IMR-90 (cell line): ENCODE measurements around the gene COL3A1. TPM values are rescaled to one million over a fixed set of nuclear protein-coding genes. Genes with fewer than 3 reads are reported as not detected.
A peak's percentile ranks its signal among the peaks of the same experiment; 100 is the strongest.

ENCODE experiments used
- ATAC-seq: fragments of 200-7000 bp; cut with Tn5 transposase; 2 replicates; pipeline ENCODE4 v1.9.1; 2020; ENCODE audit warnings: low read depth, mild to moderate bottlenecking, moderate library complexity
- BruUV-seq: library from RNA; stranded (reverse); fragments of 400-500 nt; replicated peaks from 2 replicates; lab custom pipeline; 2021; lab: Mats Ljungman, UMichigan
- CTCF ChIA-PET: fragments of 300-600 bp; formaldehyde crosslinking; extraction: SDS; loops from one replicate; lab custom pipeline; 2021; ENCODE audit warnings: antibody characterized with exemption; lab: Yijun Ruan, JAX
- POLR2A ChIA-PET: fragments of 300-600 bp; sonication (Branson Sonifier 250); formaldehyde crosslinking; loops from one replicate; lab custom pipeline; 2022; ENCODE audit warnings: antibody characterized with exemption; ENCODE audit not compliant: unreplicated experiment; lab: Charles Lee
- DNase-seq: peaks from one replicate; pipeline ENCODE4 v3.0.0; 2013
- H2AFZ ChIP-seq: replicated peaks from 2 replicates; pipeline ENCODE3; 2013; ENCODE audit warnings: low read length, mild to moderate bottlenecking; ENCODE audit not compliant: poor library complexity
- H2AK5ac ChIP-seq: 2 replicates; pipeline ENCODE4 v1.6.1; 2013; ENCODE audit warnings: low read depth, low read length, inconsistent platforms
- H2AK9ac ChIP-seq: replicated peaks from 2 replicates; pipeline ENCODE3; 2013; ENCODE audit warnings: mild to moderate bottlenecking, low read depth, low read length, moderate library complexity; ENCODE audit not compliant: poor library complexity
- H2BK120ac ChIP-seq: 2 replicates; pipeline ENCODE4 v1.6.1; 2013; ENCODE audit warnings: low read depth, low read length, inconsistent platforms
- H2BK15ac ChIP-seq: 3 replicates; pipeline ENCODE4 v1.6.1; 2013; ENCODE audit warnings: low read depth, low read length, inconsistent platforms
- H2BK20ac ChIP-seq: 2 replicates; pipeline ENCODE4 v1.6.1; 2013; ENCODE audit warnings: low read depth, mild to moderate bottlenecking, inconsistent platforms, low read length, moderate library complexity
- H2BK5ac ChIP-seq: 2 replicates; pipeline ENCODE4 v1.6.1; 2013; ENCODE audit warnings: mild to moderate bottlenecking, low read depth, low read length, inconsistent platforms; ENCODE audit not compliant: poor library complexity, severe bottlenecking
- H3K14ac ChIP-seq: replicated peaks from 2 replicates; pipeline ENCODE4 v1.6.1; 2013; ENCODE audit warnings: low read depth, low read length, inconsistent platforms
- H3K18ac ChIP-seq: 2 replicates; pipeline ENCODE4 v1.6.1; 2013; ENCODE audit warnings: low read depth, low read length, control low read depth
- H3K23ac ChIP-seq: 2 replicates; pipeline ENCODE4 v1.6.1; 2013; ENCODE audit warnings: low read depth, low read length, inconsistent platforms
- H3K27ac ChIP-seq: 2 replicates; pipeline ENCODE4 v1.5.1; 2013; ENCODE audit warnings: mild to moderate bottlenecking, control low read depth, low read length; ENCODE audit not compliant: insufficient read depth
- H3K27me3 ChIP-seq: 2 replicates; pipeline ENCODE4 v1.6.1; 2013; ENCODE audit warnings: low read length; ENCODE audit not compliant: control insufficient read depth, insufficient read depth
- H3K36me3 ChIP-seq: 2 replicates; pipeline ENCODE4 v1.6.1; 2013; ENCODE audit warnings: low read length, mixed read lengths; ENCODE audit not compliant: control insufficient read depth, insufficient read depth
- H3K4ac ChIP-seq: 2 replicates; pipeline ENCODE4 v1.6.1; 2013; ENCODE audit warnings: low read depth, low read length, inconsistent platforms
- H3K4me1 ChIP-seq: 2 replicates; pipeline ENCODE4 v1.6.1; 2013; ENCODE audit warnings: low read length, mixed read lengths; ENCODE audit not compliant: control insufficient read depth, insufficient read depth
- H3K4me2 ChIP-seq: 2 replicates; pipeline ENCODE4 v1.6.1; 2013; ENCODE audit warnings: low read depth, mild to moderate bottlenecking, control low read depth, low read length, moderate library complexity
- H3K4me3 ChIP-seq: 2 replicates; pipeline ENCODE4 v1.5.1; 2013; ENCODE audit warnings: low read depth, mild to moderate bottlenecking, control low read depth, low read length, moderate library complexity; ENCODE audit not compliant: insufficient read depth
- H3K56ac ChIP-seq: 2 replicates; pipeline ENCODE4 v1.6.1; 2013; ENCODE audit warnings: low read length, inconsistent platforms; ENCODE audit not compliant: insufficient read depth; ENCODE audit errors: extremely low read depth
- H3K79me1 ChIP-seq, 2 experiments: 2 replicates each; pipeline ENCODE4 v1.6.1; 2013; ENCODE audit warnings: low read length in 2 of 2, inconsistent platforms in 1 of 2, low read depth in 1 of 2
- H3K9ac ChIP-seq: 2 replicates; pipeline ENCODE4 v1.6.1; 2013; ENCODE audit warnings: low read depth, low read length, control low read depth
- H3K9me1 ChIP-seq: 2 replicates; pipeline ENCODE4 v1.6.1; 2013; ENCODE audit warnings: low read length, inconsistent platforms; ENCODE audit not compliant: insufficient read depth
- H3K9me3 ChIP-seq: 2 replicates; pipeline ENCODE4 v1.6.1; 2013; ENCODE audit warnings: low read length; ENCODE audit not compliant: control insufficient read depth, insufficient read depth
- H4K20me1 ChIP-seq: 2 replicates; pipeline ENCODE4 v1.6.1; 2013; ENCODE audit warnings: low read length, inconsistent platforms; ENCODE audit not compliant: insufficient read depth
- H4K5ac ChIP-seq: 2 replicates; pipeline ENCODE4 v1.6.1; 2013; ENCODE audit warnings: mild to moderate bottlenecking, low read depth, low read length, control low read depth
- H4K8ac ChIP-seq, 2 experiments: 2 replicates each; pipeline ENCODE4 v1.6.1; 2013; ENCODE audit warnings: low read depth in 2 of 2, low read length in 2 of 2, control low read depth in 1 of 2, inconsistent platforms in 1 of 2
- H4K91ac ChIP-seq: 2 replicates; pipeline ENCODE4 v1.6.1; 2013; ENCODE audit warnings: low read depth, low read length, inconsistent platforms; ENCODE audit not compliant: insufficient read depth
- BHLHE40 ChIP-seq: fragments of 150-350 bp; IDR thresholded peaks from 2 replicates; pipeline ENCODE4 v1.6.1; 2016; ENCODE audit warnings: mild to moderate bottlenecking, low read depth, low read length
- MAFK ChIP-seq: IDR thresholded peaks from 2 replicates; pipeline ENCODE4 v1.6.1; 2012; ENCODE audit warnings: low read depth, low read length, improper control_type of control experiment
- NFE2L2 ChIP-seq: fragments of 150-350 bp; IDR thresholded peaks from 2 replicates; pipeline ENCODE4 v1.6.1; 2016; ENCODE audit warnings: low read depth, mild to moderate bottlenecking, low read length
- SMC3 ChIP-seq: fragments of 150-350 bp; IDR thresholded peaks from 2 replicates; pipeline ENCODE4 v1.6.1; 2016; ENCODE audit warnings: low read depth, mild to moderate bottlenecking, antibody characterized with exemption, low read length, moderate library complexity
- WGBS, 2 experiments: methylation state at CpG; one replicate each; pipeline versions ENCODE4 v1.1.5 to v1.1.7; 2013; ENCODE audit warnings: missing lambda C conversion rate in 2 of 2; ENCODE audit not compliant: insufficient read length in 1 of 2; ENCODE audit errors: extremely low coverage in 2 of 2; 5-methylcytosine and 5-hydroxymethylcytosine counted together
- dilution Hi-C: fragments of 300-500 bp; cut with HindIII; formaldehyde crosslinking; loops from one replicate; pipeline ENCODE4 v1.14.3; 2018; ENCODE audit warnings: low sequenced_read_pairs; ENCODE audit not compliant: unreplicated experiment
- in situ Hi-C: fragments of 300-500 bp; cut with MboI; formaldehyde crosslinking; loops from 3 replicates; pipeline ENCODE4 v1.14.3; 2019; ENCODE audit warnings: low sequenced_read_pairs, inconsistent platforms, mixed read lengths
- intact Hi-C: fragments of 100-400 bp; cut with micrococcal nuclease; formaldehyde crosslinking; loops from 2 replicates; pipeline ENCODE4 v1.10.0; 2022
- polyA plus RNA-seq, 3 experiments: library from polyadenylated mRNA; depleted of rRNA; stranded (reverse); fragments of >200 nt; gene quantifications; 2 replicates each; pipeline ENCODE4 v1.2.3, GENCODE V29; 2012; ENCODE audit warnings: low replicate concordance in 1 of 3
- total RNA-seq: library from RNA; depleted of rRNA; stranded (reverse); fragments of >200 nt; gene quantifications from 2 replicates; pipeline ENCODE4 v1.2.3, GENCODE V29; 2012
- TF ChIP-seq, protein P1 (sequence below): fragments of 150-350 bp; IDR thresholded peaks from 2 replicates; pipeline ENCODE4 v1.6.1; 2017; ENCODE audit warnings: mild to moderate bottlenecking, antibody characterized with exemption, low read length, low read depth
- TF ChIP-seq, protein P2 (sequence below): conservative IDR thresholded peaks from 2 replicates; pipeline ENCODE4 v1.5.1; 2012; ENCODE audit warnings: mild to moderate bottlenecking, low read depth, low read length, improper control_type of control experiment

The COL3A1 gene
- total and polyA plus RNA-seq, 2 of the 4 experiments (the other 2 are of a cell fraction), result 402 to 408 TPM

DNA sequence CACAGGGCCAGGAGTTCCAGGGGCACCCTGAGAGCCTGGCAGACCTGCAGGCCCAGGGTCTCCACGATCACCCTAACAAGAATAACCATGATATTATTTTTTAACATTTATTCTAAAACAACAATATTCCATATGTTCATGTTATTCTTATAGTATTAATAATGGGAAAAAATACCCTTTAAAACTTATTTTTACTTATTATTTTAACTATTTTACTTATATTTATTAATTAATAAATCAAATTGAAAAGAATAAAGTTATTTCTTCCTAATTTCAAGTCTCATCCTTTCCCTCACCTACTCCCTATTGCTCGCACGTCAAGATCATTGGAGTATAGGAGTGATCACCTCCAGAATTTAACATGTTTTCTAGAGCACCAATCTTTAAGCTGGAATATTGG is 71.7 kb downstream of the COL3A1 start:
- Histone ChIP-seq H4K20me1 (no peaks in the 10 kb centered on the region), H2AK5ac (no peak overlapping the region; the same call in 1 of the 2 replicates), H2AFZ (no peak overlapping the region), H3K14ac (no peak overlapping the region), H3K18ac (no peak overlapping the region; the same call in 1 of the 2 replicates), H3K56ac (no peak overlapping the region), H2BK15ac (no peak overlapping the region; the same call in 2 of the 3 replicates), H3K9ac (no peak overlapping the region), H3K27me3 (no peaks in the 10 kb centered on the region), H4K5ac (no peak overlapping the region), H4K8ac (peak overlapping the region in 1 of 2 experiments; percentile 65; a peak in 1 of 4 replicates), H3K9me3 (no peaks in the 10 kb centered on the region), H3K27ac (peak overlapping the region; percentile 35; the same call in 1 of the 2 replicates), H3K4me1 (peaks cover 5% of the 10 kb centered on the region), H2BK5ac (peak overlapping the region; percentile 72), H4K91ac (no peak overlapping the region), H2BK20ac (peak overlapping the region; percentile 42; the same call in 1 of the 2 replicates), H3K79me1 (peaks cover 15 to 32% of the 10 kb centered on the region in 2 experiments), H3K4ac (peak overlapping the region; percentile 44; the same call in 1 of the 2 replicates), H2AK9ac (no peak overlapping the region), H3K4me3 (no peak overlapping the region), H3K23ac (no peak overlapping the region; the same call in 1 of the 2 replicates), H3K36me3 (peaks cover 49% of the 10 kb centered on the region), H2BK120ac (no peak overlapping the region), H3K9me1 (peaks cover 3% of the 10 kb centered on the region; the same call in 1 of the 2 replicates), H3K4me2 (no peak overlapping the region)
- DNase-seq (no peak), ATAC-seq (no peak)
- ChIA-PET CTCF (interaction anchor here (0.6 kb wide), 1 partner anchor 199 kb away, joined by 3 read pairs; no protein-coding TSS in a partner anchor), POLR2A (no interaction called here)
- WGBS, 2 experiments, result no CpG with 5 or more reads among the region's 3 CpGs
- in situ Hi-C loops, result no loop called here
- TF ChIP-seq MAFK, result no peak
- no peak for TF ChIP-seq SMC3
- TF ChIP-seq, protein P1, sequence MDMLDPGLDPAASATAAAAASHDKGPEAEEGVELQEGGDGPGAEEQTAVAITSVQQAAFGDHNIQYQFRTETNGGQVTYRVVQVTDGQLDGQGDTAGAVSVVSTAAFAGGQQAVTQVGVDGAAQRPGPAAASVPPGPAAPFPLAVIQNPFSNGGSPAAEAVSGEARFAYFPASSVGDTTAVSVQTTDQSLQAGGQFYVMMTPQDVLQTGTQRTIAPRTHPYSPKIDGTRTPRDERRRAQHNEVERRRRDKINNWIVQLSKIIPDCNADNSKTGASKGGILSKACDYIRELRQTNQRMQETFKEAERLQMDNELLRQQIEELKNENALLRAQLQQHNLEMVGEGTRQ, result no peak
- TF ChIP-seq BHLHE40, result no peak
- TF ChIP-seq NFE2L2, result no peak
- TF ChIP-seq, protein P2, sequence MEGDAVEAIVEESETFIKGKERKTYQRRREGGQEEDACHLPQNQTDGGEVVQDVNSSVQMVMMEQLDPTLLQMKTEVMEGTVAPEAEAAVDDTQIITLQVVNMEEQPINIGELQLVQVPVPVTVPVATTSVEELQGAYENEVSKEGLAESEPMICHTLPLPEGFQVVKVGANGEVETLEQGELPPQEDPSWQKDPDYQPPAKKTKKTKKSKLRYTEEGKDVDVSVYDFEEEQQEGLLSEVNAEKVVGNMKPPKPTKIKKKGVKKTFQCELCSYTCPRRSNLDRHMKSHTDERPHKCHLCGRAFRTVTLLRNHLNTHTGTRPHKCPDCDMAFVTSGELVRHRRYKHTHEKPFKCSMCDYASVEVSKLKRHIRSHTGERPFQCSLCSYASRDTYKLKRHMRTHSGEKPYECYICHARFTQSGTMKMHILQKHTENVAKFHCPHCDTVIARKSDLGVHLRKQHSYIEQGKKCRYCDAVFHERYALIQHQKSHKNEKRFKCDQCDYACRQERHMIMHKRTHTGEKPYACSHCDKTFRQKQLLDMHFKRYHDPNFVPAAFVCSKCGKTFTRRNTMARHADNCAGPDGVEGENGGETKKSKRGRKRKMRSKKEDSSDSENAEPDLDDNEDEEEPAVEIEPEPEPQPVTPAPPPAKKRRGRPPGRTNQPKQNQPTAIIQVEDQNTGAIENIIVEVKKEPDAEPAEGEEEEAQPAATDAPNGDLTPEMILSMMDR, result no peak
- intact Hi-C loops, result no loop called here
- BruUV-seq, result no TSS peak
- dilution Hi-C loops, result no loop called here
